ENCODE data around the gene OR8D1.

The OR8D1 gene

DNA sequence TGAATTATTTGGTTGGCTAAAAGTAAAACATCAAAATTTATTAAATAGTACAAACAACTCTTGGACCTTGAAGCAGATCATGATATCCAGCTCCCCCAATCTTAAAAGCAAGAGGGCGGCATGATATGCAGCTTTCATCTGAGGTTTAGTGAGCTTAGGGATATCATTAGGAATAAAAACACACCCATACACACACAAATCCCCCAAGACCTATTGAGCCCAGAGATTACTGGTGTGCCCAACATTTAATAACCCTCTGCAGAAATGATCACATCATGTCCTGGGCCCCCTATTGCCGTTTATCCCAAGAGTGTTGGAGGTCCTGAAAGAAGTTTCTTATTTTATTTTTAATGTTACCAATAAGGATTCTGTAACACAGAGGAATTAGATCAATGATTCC is at the start of gene OR8D1:
OR8D1 (minus strand) TSS at position 101 of the 400 bp plus-strand sequence. CDS start 3,183 bp downstream, outside the sequence.
- Histone ChIP-seq H3K9ac (ENCODE audit: low read length) (no peak within 1 kb of the TSS), H3K27ac (ENCODE audit: low read depth, low read length) (no peak within 1 kb of the TSS), H3K36me3 (ENCODE audit: control insufficient read depth, insufficient read depth, low read length) (no peaks in the 10 kb centered on the region), H3K4me1 (ENCODE audit: control insufficient read depth, insufficient read depth, low read length) (no peaks in the 10 kb centered on the region), H3K4me3 (ENCODE audit: low read length) (no peak within 1 kb of the TSS), H3K27me3 (ENCODE audit: control insufficient read depth, insufficient read depth, low read length) (no peaks in the 10 kb centered on the region)

DNA sequence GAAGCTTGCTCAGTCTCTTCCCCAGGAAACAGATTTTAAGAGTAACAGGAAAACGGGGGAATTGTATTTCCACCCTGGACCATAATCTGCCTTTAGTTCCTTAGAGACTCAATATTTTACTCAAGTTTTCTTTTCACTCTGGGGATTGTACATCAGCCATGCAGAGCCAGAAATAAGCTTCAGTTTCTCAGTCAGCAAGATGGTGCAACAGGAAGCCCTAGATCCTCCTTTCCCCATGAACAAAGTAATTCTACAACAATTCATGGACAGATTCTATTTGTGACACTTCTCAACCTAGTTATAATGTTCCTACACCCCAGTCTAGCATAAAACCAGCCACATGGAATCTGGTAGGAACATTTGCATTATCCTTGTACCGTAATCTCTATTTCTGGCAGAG is 45.8 kb upstream of the OR8D1 start:
- H3K27ac ChIP-seq (ENCODE audit: low read depth, low read length) = no peak overlapping the region
- no peaks in the 10 kb centered on the region for H3K4me1 ChIP-seq (ENCODE audit: control insufficient read depth, insufficient read depth, low read length)
- no peaks in the 10 kb centered on the region for H3K27me3 ChIP-seq (ENCODE audit: control insufficient read depth, insufficient read depth, low read length)
- no peaks in the 10 kb centered on the region for H3K36me3 ChIP-seq (ENCODE audit: control insufficient read depth, insufficient read depth, low read length)
- no peak overlapping the region for H3K4me3 ChIP-seq (ENCODE audit: low read length)
- H3K9ac ChIP-seq (ENCODE audit: low read length) = no peak overlapping the region

DNA sequence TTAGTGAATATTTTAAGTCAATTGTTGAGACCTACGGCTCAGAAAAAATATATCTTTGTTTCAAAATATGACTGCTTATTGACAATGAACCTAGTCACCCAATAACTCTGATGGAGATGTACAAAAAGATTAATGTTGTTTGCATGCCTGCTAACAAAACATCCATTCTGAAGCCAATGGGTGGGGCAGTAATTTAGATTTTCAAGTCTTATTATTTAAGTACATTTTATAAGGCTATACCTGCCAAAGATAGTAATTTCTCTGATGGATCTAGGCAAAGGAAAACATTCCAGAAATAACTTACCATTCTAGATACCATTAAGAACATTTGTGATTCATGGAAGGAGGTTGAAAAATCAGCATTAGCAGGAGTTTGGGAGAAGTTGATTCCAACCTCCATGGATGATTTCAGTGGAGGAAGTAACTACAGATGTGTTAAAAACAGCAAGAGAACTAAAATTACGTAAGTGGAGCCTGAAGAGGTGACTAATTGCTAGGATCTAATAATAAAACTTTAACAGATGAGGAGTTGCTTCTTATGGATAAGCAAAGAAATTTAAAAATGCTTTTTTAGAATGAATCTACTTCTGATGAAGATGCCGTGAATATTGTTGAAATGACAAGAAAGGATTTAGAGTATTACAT is 32.7 kb upstream of the OR8D1 start:
- H3K4me3 ChIP-seq (ENCODE audit: low read length) = no peak overlapping the region
- no peaks in the 10 kb centered on the region for H3K36me3 ChIP-seq (ENCODE audit: control insufficient read depth, insufficient read depth, low read length)
- no peaks in the 10 kb centered on the region for H3K4me1 ChIP-seq (ENCODE audit: control insufficient read depth, insufficient read depth, low read length)
- H3K27me3 ChIP-seq (ENCODE audit: control insufficient read depth, insufficient read depth, low read length) = no peaks in the 10 kb centered on the region
- H3K9ac ChIP-seq (ENCODE audit: low read length) = no peak overlapping the region
- H3K27ac ChIP-seq (ENCODE audit: low read depth, low read length) = no peak overlapping the region

DNA sequence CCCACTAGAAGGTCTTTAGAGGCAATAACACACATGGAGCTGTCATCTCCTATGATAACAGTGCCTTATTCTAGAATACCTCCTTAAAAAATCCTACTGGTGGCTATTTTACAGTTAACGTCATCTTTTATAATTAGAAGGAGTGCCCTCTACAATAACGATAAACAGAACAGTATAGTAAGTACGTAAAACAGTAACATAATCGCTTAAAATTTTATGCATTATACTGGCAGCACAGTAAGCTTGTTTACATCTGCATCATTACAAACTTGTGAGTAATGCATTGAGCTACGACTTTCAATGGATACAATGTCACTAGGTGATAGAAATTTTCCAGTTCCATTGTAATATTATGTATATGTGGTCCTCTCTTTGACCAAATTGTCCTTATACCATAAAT is 30.6 kb upstream of the OR8D1 start:
- no peak overlapping the region for H3K4me3 ChIP-seq (ENCODE audit: low read length)
- H3K9ac ChIP-seq (ENCODE audit: low read length) = no peak overlapping the region
- H3K27me3 ChIP-seq (ENCODE audit: control insufficient read depth, insufficient read depth, low read length) = no peaks in the 10 kb centered on the region
- no peaks in the 10 kb centered on the region for H3K36me3 ChIP-seq (ENCODE audit: control insufficient read depth, insufficient read depth, low read length)
- H3K4me1 ChIP-seq (ENCODE audit: control insufficient read depth, insufficient read depth, low read length) = no peaks in the 10 kb centered on the region
- H3K27ac ChIP-seq (ENCODE audit: low read depth, low read length) = no peak overlapping the region

DNA sequence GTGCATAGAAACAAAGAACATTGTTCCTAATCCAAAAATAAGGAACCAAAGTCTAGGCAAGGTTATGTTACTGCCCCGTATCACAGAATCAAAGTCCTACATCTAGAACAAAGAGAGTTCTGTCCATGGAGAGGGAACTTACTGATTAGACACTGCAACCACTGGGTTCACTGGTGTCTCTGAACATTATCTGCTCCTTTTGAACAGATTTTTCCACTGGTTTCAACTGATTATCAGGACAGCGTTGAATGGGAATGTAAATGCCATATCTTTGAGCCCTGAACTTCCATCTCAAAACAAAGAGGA is 26.3 kb upstream of the OR8D1 start:
- Histone ChIP-seq H3K27me3 (ENCODE audit: control insufficient read depth, insufficient read depth, low read length) (no peaks in the 10 kb centered on the region), H3K27ac (ENCODE audit: low read depth, low read length) (no peak overlapping the region), H3K36me3 (ENCODE audit: control insufficient read depth, insufficient read depth, low read length) (no peaks in the 10 kb centered on the region)

DNA sequence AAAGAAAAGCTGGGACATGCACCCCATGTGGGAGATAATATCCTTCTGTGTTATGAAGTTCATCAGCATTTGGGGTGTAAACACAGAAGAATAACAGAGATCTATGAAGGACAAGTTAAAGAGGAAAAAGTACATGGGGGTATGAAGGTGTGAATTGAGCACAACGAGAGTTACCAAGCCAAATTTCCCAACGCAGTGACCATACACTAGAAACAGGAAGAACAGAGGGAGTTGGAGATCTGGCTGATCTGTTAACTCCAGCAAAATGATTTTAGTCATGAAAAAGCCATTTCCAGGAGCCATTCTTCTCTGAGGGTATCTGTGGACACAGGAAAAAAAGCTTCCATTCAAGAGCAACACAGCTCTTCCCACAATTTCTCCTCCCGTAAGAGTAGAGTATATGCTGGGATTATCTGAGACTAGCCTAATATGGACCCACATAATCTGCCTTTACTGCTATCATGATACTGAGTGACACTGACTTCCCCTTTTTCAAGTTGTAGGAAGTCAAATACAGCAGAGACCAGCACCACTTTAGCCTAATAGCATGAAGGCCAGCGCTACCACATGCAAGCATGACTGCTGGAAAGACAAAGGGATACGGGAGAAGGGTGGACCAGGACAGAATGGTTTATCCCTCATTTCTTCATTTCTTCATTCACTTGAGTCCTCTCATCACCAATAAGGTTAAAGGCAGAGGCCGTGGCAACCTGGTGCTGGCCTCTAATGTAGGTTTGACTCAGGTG is 25.8 kb upstream of the OR8D1 start:
- Histone ChIP-seq H3K4me3 (ENCODE audit: low read length) (no peak overlapping the region), H3K27me3 (ENCODE audit: control insufficient read depth, insufficient read depth, low read length) (no peaks in the 10 kb centered on the region), H3K27ac (ENCODE audit: low read depth, low read length) (no peak overlapping the region), H3K9ac (ENCODE audit: low read length) (no peak overlapping the region), H3K36me3 (ENCODE audit: control insufficient read depth, insufficient read depth, low read length) (no peaks in the 10 kb centered on the region), H3K4me1 (ENCODE audit: control insufficient read depth, insufficient read depth, low read length) (no peaks in the 10 kb centered on the region)

More for the DNA sequence above, 26.3 kb upstream of the OR8D1 start:
- Histone ChIP-seq H3K9ac (ENCODE audit: low read length) (no peak overlapping the region), H3K4me3 (ENCODE audit: low read length) (no peak overlapping the region), H3K4me1 (ENCODE audit: control insufficient read depth, insufficient read depth, low read length) (no peaks in the 10 kb centered on the region)

DNA sequence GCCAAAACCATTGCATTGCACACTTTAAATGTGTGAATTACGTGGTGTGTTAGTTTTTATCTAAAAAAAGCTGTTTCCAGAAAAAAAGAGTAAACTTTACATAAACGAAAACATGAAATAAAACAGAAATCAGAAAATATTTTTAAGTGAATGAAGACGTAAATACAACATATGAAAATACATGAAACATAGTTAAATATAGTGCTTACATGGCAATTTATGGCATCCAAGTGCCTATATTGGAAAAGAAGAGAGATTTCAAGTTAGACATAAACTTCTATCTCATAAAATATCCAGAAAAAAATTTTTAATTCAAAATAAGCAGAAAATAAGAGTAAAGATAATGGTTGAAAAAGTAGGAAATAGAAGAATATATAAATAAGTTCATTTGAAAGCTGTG is 18.1 kb upstream of the OR8D1 start:
- H3K9ac ChIP-seq (ENCODE audit: low read length) = no peak overlapping the region
- H3K4me3 ChIP-seq (ENCODE audit: low read length) = no peak overlapping the region
- H3K27ac ChIP-seq (ENCODE audit: low read depth, low read length) = no peak overlapping the region
- no peaks in the 10 kb centered on the region for H3K27me3 ChIP-seq (ENCODE audit: control insufficient read depth, insufficient read depth, low read length)
- no peaks in the 10 kb centered on the region for H3K36me3 ChIP-seq (ENCODE audit: control insufficient read depth, insufficient read depth, low read length)
- H3K4me1 ChIP-seq (ENCODE audit: control insufficient read depth, insufficient read depth, low read length) = no peaks in the 10 kb centered on the region

DNA sequence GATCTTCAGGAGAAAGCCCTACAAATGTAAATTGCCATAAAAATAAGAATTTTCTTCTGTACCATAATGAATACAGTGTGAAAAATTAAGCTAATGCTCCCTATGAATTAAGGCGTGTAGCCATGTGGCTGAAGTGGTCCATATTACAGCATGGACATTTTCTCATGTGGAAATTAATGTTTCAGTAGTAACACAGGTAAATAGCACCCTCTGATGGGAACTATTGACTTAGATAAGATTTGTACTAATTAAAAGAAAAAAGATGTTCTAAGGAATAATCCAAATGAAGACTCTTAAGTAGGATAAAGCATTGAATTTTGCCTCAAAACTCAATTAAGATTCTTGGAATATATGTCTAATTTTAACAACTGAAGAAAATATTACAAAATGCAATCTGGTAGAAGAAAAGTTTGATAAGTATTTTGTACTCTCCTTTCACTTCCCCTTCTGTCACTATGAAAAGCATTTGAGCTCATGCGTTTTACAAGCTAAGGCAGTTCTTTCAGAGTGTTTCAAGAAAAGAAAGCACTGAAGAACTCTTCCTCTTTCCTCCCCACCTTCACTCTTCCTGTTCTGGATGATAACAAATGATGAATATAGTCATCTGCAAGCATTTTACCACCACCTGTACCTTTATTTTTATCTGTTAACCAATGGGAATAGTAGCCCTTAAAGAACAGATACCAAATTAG is 16.2 kb upstream of the OR8D1 start:
- no peak overlapping the region for H3K4me3 ChIP-seq (ENCODE audit: low read length)
- no peaks in the 10 kb centered on the region for H3K36me3 ChIP-seq (ENCODE audit: control insufficient read depth, insufficient read depth, low read length)
- H3K27me3 ChIP-seq (ENCODE audit: control insufficient read depth, insufficient read depth, low read length) = no peaks in the 10 kb centered on the region
- H3K4me1 ChIP-seq (ENCODE audit: control insufficient read depth, insufficient read depth, low read length) = no peaks in the 10 kb centered on the region
- no peak overlapping the region for H3K27ac ChIP-seq (ENCODE audit: low read depth, low read length)
- H3K9ac ChIP-seq (ENCODE audit: low read length) = no peak overlapping the region

DNA sequence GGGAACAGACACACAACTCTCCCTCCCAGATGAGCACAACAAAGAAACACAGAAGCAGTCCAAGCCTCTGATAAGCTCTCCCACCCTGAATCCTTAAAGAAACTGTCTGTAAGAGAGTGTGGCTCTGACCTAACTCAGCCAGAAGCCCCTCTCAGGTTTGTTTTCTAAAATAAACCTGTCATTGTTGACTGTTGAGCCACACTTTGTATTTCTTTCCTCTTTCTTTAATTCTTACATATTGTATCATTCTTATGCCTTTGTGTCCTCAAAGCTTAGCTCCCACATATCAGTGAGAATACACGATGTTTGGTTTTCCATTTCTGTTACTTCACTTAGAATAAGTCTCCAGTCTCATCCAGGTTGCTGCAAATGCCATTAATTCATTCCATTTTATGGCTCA is 14.0 kb upstream of the OR8D1 start:
- H3K9ac ChIP-seq (ENCODE audit: low read length) = no peak overlapping the region
- H3K27ac ChIP-seq (ENCODE audit: low read depth, low read length) = no peak overlapping the region
- no peaks in the 10 kb centered on the region for H3K36me3 ChIP-seq (ENCODE audit: control insufficient read depth, insufficient read depth, low read length)
- H3K27me3 ChIP-seq (ENCODE audit: control insufficient read depth, insufficient read depth, low read length) = no peaks in the 10 kb centered on the region
- no peak overlapping the region for H3K4me3 ChIP-seq (ENCODE audit: low read length)
- no peaks in the 10 kb centered on the region for H3K4me1 ChIP-seq (ENCODE audit: control insufficient read depth, insufficient read depth, low read length)

DNA sequence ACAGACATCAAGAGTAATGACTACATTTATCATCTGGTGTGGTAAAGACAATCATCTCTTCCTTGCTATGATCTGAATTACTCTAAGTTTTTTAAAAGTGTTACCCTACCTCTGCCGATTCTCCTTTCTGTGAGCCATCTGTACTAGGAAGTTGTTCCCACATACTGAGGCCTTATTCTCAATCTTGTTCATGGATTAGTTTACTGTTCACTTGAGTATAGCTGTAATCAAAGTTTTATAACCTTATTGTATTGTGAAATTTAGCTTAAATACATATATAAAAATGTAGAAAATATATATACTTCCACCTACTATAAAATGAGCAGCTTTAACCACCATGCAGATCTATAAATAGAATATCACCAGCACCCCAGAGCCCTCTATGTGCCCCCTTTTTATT is 8.6 kb upstream of the OR8D1 start:
- Histone ChIP-seq H3K4me3 (ENCODE audit: low read length) (no peak overlapping the region), H3K4me1 (ENCODE audit: control insufficient read depth, insufficient read depth, low read length) (no peaks in the 10 kb centered on the region), H3K27ac (ENCODE audit: low read depth, low read length) (no peak overlapping the region), H3K36me3 (ENCODE audit: control insufficient read depth, insufficient read depth, low read length) (no peaks in the 10 kb centered on the region), H3K27me3 (ENCODE audit: control insufficient read depth, insufficient read depth, low read length) (no peaks in the 10 kb centered on the region), H3K9ac (ENCODE audit: low read length) (no peak overlapping the region)

DNA sequence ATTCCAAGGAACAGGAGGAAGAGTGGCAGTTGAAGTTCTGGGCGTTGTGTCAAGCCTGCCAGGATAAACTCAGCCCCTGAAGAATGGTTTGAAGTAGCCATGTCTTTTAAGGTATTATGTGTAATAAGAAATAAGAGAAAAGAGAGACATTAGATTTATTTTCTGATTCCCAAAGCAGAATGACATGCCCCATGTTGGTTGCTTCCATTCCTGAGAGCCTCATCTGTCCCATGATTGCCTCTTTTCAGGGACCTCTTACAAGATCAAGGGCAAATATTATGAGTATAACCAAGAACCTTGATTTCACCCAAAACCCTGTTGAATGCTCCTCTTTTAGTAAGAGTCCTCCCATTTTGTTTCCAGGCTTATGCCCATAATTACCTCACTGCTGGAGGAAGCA is 6.3 kb upstream of the OR8D1 start, which contains the start of gene OR8D2:
OR8D2 (minus strand) TSS at position 101 of the 400 bp plus-strand sequence; CDS start at position 101, 0 bp downstream.
- no peak within 1 kb of the TSS for H3K27ac ChIP-seq (ENCODE audit: low read depth, low read length)
- H3K4me1 ChIP-seq (ENCODE audit: control insufficient read depth, insufficient read depth, low read length) = no peaks in the 10 kb centered on the region
- H3K9ac ChIP-seq (ENCODE audit: low read length) = no peak within 1 kb of the TSS
- no peaks in the 10 kb centered on the region for H3K36me3 ChIP-seq (ENCODE audit: control insufficient read depth, insufficient read depth, low read length)
- H3K27me3 ChIP-seq (ENCODE audit: control insufficient read depth, insufficient read depth, low read length) = no peaks in the 10 kb centered on the region
- no peak within 1 kb of the TSS for H3K4me3 ChIP-seq (ENCODE audit: low read length)

DNA sequence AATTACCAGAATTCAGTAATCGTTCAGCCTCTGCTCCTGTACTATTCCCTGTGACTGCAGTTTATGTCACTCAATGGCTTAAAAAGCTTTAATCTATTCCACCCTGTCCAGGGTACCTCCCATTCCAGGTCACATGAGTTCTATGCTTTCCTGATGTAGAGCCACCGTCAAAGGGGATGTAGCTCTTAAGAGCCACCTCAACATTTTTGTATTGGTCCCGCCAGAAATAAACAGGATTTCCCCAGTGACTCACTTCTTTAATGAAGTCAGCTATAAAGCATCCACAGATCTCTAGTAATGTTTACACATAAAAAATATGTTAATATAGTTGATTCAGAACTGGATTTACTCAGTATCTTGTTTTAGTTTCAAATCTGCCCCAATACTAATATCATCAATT is 1.3 kb upstream of the OR8D1 start:
- Histone ChIP-seq H3K27me3 (ENCODE audit: control insufficient read depth, insufficient read depth, low read length) (no peaks in the 10 kb centered on the region), H3K36me3 (ENCODE audit: control insufficient read depth, insufficient read depth, low read length) (no peaks in the 10 kb centered on the region), H3K4me3 (ENCODE audit: low read length) (no peak overlapping the region), H3K4me1 (ENCODE audit: control insufficient read depth, insufficient read depth, low read length) (no peaks in the 10 kb centered on the region), H3K27ac (ENCODE audit: low read depth, low read length) (no peak overlapping the region), H3K9ac (ENCODE audit: low read length) (no peak overlapping the region)

Data from rectal smooth muscle tissue (tissue), 1 donor.